Activated gamma-delta T cell treated with Interleukin-2 at 50 U/mL for 16 hours (primary cell): ENCODE data around the gene GRIN3B.

Experiments used
- DNase-seq: peaks from one replicate; pipeline ENCODE4 v3.0.0-alpha.2; 2020

Gene GRIN3B

GRCh38 chr19:966485-967088 is 33.6 kb upstream of the GRIN3B start:
- no peak for DNase-seq

DNA sequence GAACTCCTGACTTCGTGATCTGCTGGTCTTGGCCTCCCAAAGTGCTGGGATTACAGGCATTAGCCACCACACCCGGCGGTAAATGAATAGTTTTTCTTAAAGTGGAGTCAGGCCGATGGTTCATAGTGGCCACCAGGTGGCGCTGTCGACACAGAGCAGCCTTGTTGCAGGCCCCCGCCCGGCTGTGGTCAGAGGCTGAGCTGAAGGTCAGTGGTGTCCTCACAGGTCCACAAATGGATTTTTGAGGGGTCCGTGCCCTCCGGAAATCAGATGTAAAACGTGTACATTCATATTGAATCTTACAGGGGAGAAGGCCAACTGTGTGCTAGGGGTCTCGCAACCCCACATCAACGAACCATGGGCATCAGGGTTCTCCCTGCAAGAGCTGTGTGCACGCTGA is 29.5 kb upstream of the GRIN3B start:
- no peak for DNase-seq

DNA sequence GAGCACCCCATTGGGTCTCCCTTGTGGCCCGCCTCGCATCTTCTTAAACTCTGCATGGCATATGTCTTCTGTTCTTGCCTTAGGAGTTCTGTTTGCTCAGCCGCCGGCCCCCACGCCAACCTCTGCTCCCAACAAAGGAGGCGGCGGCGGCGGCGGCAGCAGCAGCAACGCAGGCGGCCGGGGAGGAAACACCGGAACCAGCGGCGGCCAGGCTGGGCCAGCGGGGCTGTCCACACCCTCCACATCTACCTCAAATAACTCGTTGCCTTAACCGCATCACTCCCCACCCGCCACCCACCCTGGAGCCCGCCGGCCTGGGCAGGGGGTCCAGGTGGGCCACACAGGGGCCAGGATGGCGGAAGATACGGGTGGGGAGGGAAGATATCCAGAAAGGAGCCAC is 28.4 kb upstream of the GRIN3B start:
- no peak for DNase-seq

DNA sequence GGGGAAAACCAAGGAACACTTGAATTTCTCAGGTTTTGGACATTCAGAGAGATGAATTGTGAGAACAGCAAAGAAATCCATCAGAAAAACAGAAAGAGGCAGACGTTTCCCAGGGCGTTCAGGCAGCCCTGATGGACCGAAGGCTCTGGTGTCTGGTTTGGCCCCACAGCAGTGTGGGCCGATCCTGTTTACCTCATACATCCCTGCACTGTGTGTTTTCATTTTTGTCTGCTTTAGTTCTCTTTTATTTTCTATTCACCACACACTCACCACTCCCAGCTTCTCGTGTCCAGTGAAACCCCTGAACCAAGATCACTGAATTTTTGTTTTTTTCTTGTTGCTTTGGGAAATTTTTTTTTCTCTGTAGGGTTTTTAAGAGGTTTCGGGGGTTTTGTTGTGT is 27.9 kb upstream of the GRIN3B start:
- DNase-seq: no peak

DNA sequence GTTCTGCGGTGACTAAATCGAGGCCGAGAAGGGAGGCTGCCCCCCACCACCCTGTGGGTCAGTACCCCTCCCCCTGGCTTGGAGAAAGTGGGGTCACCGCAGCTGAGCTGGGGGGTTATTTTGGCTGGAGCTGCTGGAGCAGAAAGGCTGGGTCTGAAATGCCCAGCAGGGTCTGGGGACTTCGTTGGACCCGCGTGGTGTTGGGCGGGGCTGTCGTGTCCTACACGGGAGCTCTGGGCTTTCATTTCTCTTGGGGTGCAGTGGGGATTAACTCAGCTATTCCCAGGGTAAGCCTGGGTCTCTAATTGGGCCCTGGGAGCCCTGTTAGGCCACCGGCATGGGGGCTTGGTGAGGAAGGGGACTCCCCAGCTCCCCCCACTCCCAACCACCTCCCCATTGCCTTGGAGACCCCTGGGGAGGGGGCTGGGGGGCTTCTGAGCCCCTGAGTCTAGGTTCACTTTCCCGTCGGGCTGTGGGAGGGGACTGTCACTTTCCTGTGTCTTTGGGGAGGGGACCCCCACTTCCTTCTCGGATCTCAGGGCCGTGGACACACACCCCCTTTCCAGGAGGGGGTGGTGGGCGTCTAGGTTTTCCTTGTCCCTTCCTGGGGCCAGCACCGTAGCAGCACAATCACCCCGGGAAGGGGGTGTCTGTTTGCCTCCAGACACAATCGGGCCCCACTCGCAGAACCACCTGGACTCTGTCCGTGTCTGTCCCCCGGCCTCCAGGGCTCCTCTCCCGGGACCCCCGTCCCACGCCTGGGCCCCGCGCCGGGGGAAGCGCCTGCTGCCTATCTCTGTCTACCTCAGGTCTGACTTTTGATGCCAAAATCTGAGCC is 26.3 kb upstream of the GRIN3B start:
- no peak for DNase-seq

- DNase-seq: no peak
Measured at GRCh38 chr19:974564-975257, 25.5 kb upstream of the GRIN3B start.

DNA sequence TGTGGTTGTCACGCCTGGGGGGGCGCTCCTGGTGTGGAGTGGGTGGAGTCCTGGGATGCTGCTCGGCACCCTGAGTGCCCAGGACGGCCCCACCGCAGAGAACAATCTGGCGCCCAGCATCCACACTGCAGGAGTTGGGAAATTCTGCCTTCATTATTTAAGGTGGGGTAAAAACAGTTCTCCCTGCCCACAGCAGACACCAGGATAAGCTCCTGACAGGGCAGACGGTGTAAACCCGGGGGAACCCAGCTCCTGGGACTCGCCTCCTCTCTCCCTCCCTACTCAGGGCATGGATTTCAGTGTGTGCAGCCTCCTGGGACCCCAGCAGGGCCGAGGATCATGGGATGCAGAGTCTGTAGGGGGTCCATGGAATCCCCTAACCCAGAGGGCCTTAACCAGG is 23.7 kb upstream of the GRIN3B start:
- no peak for DNase-seq

DNA sequence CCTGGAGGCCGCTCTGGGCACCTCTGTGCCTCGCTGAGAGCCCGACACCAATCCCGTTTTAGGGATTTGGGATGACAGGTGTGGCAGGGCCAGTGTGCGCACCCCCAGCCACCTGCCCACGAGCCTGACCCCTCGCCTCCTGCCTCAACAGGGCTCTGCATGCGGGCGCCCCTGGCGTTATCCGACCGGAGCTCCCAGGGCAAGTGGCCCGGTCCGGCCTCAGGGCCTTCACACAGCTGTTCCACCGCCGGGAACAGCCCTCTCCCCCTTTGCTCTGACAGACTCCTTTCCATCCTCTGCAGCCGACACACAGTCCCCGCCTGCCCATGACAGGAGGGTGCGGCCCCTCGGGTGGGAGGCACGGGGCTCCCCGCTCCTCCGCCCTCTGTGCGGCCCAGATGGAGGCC is 23.2 kb upstream of the GRIN3B start:
- DNase-seq: no peak

GRCh38 chr19:979318-979741 is 20.9 kb upstream of the GRIN3B start:
- no peak for DNase-seq

GRCh38 chr19:980133-980998 is 19.9 kb upstream of the GRIN3B start:
- no peak for DNase-seq

DNA sequence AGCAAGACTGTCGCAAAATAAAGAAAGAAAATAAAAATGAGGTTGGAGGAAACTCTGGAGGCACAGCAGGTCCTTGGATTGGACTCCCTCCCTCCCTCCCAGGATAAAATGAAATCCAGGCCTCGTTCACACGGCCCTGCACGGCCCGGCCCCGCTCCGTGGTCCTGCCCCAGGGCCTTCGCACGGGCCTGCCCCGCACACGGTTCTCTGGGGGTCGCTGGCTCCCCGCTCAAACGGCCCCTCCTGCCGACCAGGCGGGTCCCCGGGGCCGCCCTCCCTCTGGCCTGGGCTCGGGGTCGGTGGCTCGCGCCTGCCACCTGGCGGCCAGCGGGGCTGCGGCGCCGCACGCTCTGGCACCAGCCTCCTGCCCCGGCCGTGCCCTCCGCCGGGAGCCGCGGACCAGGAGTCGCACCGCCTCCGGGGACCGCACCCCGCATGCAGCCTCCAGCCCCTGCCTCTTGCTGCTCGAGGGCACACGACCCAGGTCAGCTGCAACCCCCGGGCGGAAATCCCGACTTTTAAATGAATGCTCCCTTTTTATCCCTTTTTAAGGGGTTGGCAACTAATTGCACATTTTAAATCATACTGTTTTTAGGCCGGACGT is 17.6 kb upstream of the GRIN3B start:
- DNase-seq: peak; percentile 71

DNA sequence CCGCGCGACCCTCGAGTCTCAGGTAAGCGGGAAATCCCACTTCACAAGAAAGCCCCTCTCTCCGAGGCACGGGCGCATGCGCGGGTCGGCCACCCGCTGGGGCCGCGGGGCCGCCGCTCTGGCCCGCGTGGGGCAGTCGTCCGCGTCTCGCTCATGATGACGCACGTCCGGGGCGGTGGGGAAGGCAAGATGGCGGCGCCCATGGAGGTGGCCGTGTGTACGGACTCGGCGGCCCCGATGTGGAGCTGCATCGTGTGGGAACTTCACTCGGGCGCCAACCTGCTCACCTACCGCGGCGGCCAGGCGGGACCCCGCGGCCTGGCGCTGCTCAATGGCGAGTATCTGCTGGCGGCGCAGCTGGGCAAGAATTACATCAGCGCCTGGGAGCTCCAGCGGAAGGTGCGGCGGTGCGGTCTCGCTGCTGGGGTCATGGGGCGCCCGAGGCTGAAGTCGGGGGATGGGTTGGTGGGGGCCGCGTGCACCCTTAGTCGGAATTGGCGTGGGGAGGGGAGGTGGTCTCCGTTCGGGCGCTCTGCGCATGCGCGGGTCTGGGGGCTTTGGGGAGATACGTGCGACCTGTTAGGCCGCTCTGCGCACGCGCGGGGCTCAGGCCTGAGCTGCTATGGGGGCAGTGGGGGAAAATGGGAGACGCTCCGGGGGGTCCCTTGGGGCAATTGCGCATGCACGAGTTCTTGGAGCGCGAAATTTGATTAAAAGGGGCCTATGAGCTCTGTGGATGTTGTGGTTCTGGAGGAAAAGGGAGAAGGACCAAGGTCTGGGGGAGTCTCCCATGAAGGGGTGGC is 15.9 kb upstream of the GRIN3B start, which contains the start of gene WDR18:
Gene WDR18 (plus strand): TSS at position 181 of the 803 bp plus-strand sequence. CDS start 9 bp downstream, at position 190.
- peak; percentile 87 for DNase-seq

DNA sequence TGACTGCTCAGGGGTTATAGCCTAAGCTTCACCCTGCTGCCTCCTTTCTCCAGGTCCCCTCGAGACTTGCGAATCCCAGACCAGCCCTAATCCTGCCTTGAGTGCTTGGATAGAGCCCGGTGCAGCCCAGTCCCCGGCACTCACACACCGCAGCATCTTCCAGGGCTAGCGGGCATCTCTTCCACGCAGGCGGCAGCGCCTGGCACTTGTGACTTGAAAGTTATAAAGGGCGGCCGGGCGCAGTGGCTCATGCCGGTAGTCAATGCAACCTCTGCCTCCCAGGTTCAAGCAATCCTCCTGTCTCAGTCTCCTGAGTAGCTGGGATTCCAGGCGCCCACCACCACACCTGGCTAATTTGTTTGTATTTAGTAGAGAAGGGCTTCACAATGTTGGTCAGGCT is 14.1 kb upstream of the GRIN3B start:
- DNase-seq: no peak

- DNase-seq: no peak
Measured at GRCh38 chr19:988081-988480, 12.1 kb upstream of the GRIN3B start.

DNA sequence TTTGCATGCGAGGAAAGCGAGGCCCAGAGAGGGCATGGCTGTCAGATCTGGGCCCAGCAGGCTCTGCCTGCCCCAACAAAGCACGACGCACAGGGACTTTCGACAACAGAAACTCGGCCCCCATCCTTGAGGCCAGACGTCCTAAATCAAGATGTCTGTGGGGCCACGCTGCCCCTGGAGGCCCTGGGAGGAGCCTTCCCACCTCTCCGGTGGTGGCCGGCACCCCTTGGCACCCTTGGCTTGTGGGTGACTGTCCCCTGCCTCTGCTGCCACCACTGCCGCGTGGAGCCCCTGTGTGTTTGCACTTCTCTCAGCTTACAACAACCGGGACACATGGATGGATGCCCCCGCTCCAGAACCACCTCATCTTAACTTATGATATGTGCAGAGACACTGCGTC is 11.7 kb upstream of the GRIN3B start:
- no peak for DNase-seq

GRCh38 chr19:989381-990081 is 10.7 kb upstream of the GRIN3B start:
- DNase-seq: no peak

GRCh38 chr19:990119-990571 is 10.1 kb upstream of the GRIN3B start:
- no peak for DNase-seq

GRCh38 chr19:990746-991145 is 9.5 kb upstream of the GRIN3B start:
- no peak for DNase-seq

DNA sequence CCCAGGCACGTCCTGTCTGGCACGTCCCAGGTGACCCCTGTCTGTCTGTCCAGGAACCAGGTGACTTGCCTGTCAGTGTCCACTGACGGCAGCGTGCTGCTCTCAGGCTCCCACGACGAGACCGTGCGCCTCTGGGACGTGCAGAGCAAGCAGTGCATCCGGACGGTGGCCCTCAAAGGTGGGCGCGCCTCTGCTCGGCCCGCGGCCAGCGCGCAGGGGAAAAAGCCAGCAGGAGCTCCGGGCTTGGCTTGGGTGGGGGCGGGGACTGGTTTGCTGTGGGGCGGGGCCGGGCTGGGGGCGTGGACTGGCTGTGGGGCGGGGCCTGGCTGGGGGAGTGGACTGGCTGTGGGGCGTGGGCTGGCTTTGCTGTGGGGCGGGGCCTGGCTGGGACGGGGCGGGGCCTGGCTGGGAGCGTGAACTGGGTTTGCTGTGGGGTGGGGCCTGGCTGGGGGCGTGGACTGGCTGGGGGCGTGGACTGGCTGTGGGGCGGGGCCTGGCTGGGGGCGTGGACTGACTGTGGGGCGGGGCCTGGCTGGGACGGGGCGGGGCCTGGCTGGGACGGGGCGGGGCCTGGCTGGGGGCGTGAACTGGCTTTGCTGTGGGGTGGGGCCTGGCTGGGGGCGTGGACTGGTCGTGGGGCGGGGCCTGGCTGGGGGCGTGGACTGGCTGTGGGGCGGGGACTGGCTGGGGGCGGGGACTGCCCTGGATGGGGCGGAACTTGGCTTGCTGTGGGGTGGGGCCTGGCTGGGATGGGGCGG is 8.9 kb upstream of the GRIN3B start:
- DNase-seq: peak; percentile 40
